GM12892 (cell line): ENCODE measurements around the gene CENPP.

Source experiments
- POLR2A ChIP-seq: IDR thresholded peaks from 2 replicates; pipeline ENCODE4 v1.6.1; 2011; ENCODE audit warnings: low read depth, low read length, control low read depth
- POLR2AphosphoS5 ChIP-seq: IDR thresholded peaks from 2 replicates; pipeline ENCODE4 v1.6.1; 2011; ENCODE audit warnings: low read depth, low read length, control low read depth
- TAF1 ChIP-seq: IDR thresholded peaks from 2 replicates; pipeline ENCODE4 v1.6.1; 2011; ENCODE audit warnings: low read depth, mild to moderate bottlenecking, control low read depth, low read length, borderline replicate concordance

GRCh38 chr9:92426501-92427145, 100.9 kb downstream of the CENPP start:
- TF ChIP-seq POLR2A = no peak
- no peak for TF ChIP-seq POLR2AphosphoS5
- TF ChIP-seq TAF1 = no peak
